Measurements from ENCODE around the gene CDRT4.

Gene CDRT4

GRCh38 chr17:15470536-15470935, 3.1 kb upstream of the CDRT4 start:
- H3K27me3 ChIP-seq (ENCODE audit: insufficient read depth, low read depth, severe bottlenecking) = no peaks in the 10 kb centered on the region
- H3K27ac ChIP-seq = no peak overlapping the region
- no peak for TF ChIP-seq CTCF (IDR thresholded peaks at IDR 0.05; ENCODE audit: low read depth, low read length)
- H3K4me3 ChIP-seq (ENCODE audit: low read depth, low read length) = no peak overlapping the region
- DNase-seq = no peak
- no peaks in the 10 kb centered on the region for H3K9me3 ChIP-seq (ENCODE audit: severe bottlenecking)
- H3K36me3 ChIP-seq = no peaks in the 10 kb centered on the region

- H3K9me3 ChIP-seq (ENCODE audit: severe bottlenecking) = no peaks in the 10 kb centered on the region
- no peak for DNase-seq
- no peak overlapping the region for H3K27ac ChIP-seq
- H3K36me3 ChIP-seq = no peaks in the 10 kb centered on the region
- no peak overlapping the region for H3K4me3 ChIP-seq (ENCODE audit: low read depth, low read length)
- H3K27me3 ChIP-seq (ENCODE audit: insufficient read depth, low read depth, severe bottlenecking) = no peaks in the 10 kb centered on the region
- TF ChIP-seq CTCF (IDR thresholded peaks at IDR 0.05; ENCODE audit: low read depth, low read length) = no peak
These were observed 1.8 kb upstream of the CDRT4 start for GRCh38 chr17:15469260-15469659.

GRCh38 chr17:15468126-15468525, 705 bp upstream of the CDRT4 start:
- no peak overlapping the region for H3K27ac ChIP-seq
- no peak for DNase-seq
- no peak overlapping the region for H3K4me3 ChIP-seq (ENCODE audit: low read depth, low read length)
- H3K9me3 ChIP-seq (ENCODE audit: severe bottlenecking) = no peaks in the 10 kb centered on the region
- H3K27me3 ChIP-seq (ENCODE audit: insufficient read depth, low read depth, severe bottlenecking) = no peaks in the 10 kb centered on the region
- H3K36me3 ChIP-seq = no peaks in the 10 kb centered on the region
- no peak for TF ChIP-seq CTCF (IDR thresholded peaks at IDR 0.05; ENCODE audit: low read depth, low read length)

- Histone ChIP-seq H3K9me3 (ENCODE audit: severe bottlenecking) (no peaks in the 10 kb centered on the region), H3K36me3 (no peaks in the 10 kb centered on the region), H3K27ac (no peak overlapping the region), H3K4me3 (ENCODE audit: low read depth, low read length) (no peak overlapping the region), H3K27me3 (ENCODE audit: insufficient read depth, low read depth, severe bottlenecking) (no peaks in the 10 kb centered on the region)
- no peak for TF ChIP-seq CTCF (IDR thresholded peaks at IDR 0.05; ENCODE audit: low read depth, low read length)
- DNase-seq = no peak
These were observed 1.3 kb downstream of the CDRT4 start for GRCh38 chr17:15466131-15466530.

GRCh38 chr17:15465045-15465701, 2.2 kb downstream of the CDRT4 start:
- DNase-seq = no peak
- H3K9me3 ChIP-seq (ENCODE audit: severe bottlenecking) = no peaks in the 10 kb centered on the region

More at GRCh38 chr17:15465045-15465701, 2.2 kb downstream of the CDRT4 start:
- H3K36me3 ChIP-seq = no peaks in the 10 kb centered on the region
- H3K4me3 ChIP-seq (ENCODE audit: low read depth, low read length) = no peak overlapping the region
- no peaks in the 10 kb centered on the region for H3K27me3 ChIP-seq (ENCODE audit: insufficient read depth, low read depth, severe bottlenecking)
- TF ChIP-seq CTCF (IDR thresholded peaks at IDR 0.05; ENCODE audit: low read depth, low read length) = no peak
- no peak overlapping the region for H3K27ac ChIP-seq

Data from WERI-Rb-1 (cell line).